H54 (cell line): ENCODE results near the gene GKN1.

ENCODE experiments used
- DNase-seq: peaks from one replicate; pipeline ENCODE4 v3.0.0; 2011; ENCODE audit warnings: low spot score, mixed read lengths; ENCODE audit not compliant: insufficient read length
- FAIRE-seq: peaks from 3 replicates; lab custom pipeline; 2011; peaks lifted over from hg19 to GRCh38; lab: Jason Lieb, UNC
- POLR2A ChIP-seq: IDR thresholded peaks from 2 replicates; pipeline ENCODE4 v1.6.1; 2011; ENCODE audit warnings: low read depth, mild to moderate bottlenecking, low read length

The GKN1 gene

DNA sequence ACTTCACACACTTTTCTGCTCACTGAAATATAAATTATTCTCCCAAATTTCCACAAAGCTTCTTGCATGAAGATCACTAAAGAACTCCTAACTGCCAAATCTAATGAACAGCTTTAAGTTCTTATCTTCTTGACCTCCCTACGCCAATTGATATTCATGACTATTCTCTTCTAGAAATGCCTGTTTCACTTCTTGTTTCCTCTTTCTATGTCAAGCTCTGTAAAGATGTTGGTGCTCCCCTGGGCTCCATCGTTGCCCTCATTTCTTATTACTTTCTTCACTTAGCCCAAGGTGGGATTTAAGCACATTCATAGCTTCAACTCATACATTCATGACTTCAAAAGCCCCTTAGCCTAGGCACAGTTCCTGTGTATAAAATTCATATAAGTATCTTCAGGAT is 29.3 kb downstream of the GKN1 start:
- FAIRE-seq, result no peak

DNA sequence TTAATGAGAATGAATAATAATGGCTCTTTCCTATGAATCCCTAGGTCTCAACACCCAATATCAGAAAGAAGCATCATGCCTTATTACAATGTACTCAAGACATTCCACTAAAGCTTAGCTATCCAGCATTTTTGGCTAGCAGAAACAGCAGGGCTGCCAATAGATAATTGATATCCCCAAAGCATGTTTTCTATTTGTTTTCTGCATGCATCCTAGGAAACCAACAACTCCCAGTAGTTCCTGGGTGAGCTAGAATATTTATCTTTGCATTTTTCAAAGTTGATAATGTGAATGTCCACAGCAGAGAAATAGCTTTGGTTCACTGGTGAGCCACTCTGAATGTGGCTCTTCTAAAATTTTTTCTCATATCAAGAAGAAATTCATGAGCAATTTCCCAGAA is 32.7 kb downstream of the GKN1 start:
- TF ChIP-seq POLR2A, result no peak
- DNase-seq (no peak), FAIRE-seq (no peak)

More for the DNA sequence above, 29.3 kb downstream of the GKN1 start:
- TF ChIP-seq POLR2A, result no peak
- no peak for DNase-seq

DNA sequence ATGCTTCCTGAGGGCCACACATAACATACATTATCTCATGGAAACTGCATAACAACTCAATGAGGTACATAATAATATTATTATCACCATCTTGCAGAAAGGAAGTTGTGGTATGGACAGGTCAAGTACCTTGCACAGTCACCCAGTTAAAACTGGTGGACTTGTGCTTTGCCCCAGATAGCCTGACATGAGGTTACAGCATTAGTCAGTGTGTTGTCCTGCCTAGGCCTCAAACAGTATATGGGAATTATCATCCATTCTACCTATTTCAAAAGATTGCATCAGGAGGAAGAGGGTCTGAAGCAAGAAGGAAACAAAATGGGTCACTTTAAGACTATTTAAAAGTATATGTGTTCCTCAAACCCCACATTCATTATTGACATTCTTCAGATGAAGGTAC is 33.2 kb downstream of the GKN1 start:
- no peak for TF ChIP-seq POLR2A
- FAIRE-seq (no peak), DNase-seq (no peak)

DNA sequence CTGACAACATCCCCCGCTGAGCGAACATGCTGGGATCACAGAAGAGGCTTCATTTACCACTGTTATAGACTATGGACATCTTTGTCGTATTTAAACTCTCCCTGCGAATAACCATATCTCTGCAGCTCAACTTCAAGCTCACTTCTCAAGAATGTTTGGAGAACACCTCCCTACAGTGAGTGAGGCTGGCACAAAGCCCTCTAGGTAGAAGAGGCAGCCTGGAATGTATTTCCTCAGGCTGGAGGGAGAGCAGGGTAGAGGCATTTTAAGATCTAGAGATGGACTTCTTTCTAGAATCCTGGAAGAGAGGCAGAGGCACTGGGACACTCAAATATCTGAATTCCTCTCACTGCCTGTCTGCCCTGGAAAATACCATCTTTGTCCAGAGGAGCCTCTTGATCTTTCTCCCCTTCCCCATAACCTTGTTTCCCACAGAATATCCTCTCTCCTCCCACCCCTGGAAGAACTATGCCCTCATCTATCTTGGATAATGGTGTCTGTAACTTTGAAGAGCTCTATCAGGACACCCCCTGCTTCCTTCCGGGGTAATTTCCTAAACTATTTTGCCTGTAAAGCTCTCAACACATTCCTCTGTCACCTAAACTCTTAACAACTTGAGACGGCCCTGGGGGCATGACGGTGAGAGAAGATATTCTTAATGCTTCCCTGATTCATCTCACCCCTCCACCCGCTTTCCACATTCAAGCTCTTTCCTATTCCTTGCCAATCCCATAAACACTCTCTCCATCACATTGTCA is 36.2 kb downstream of the GKN1 start:
- DNase-seq, result no peak
- TF ChIP-seq POLR2A, result no peak
- FAIRE-seq, result no peak

DNA sequence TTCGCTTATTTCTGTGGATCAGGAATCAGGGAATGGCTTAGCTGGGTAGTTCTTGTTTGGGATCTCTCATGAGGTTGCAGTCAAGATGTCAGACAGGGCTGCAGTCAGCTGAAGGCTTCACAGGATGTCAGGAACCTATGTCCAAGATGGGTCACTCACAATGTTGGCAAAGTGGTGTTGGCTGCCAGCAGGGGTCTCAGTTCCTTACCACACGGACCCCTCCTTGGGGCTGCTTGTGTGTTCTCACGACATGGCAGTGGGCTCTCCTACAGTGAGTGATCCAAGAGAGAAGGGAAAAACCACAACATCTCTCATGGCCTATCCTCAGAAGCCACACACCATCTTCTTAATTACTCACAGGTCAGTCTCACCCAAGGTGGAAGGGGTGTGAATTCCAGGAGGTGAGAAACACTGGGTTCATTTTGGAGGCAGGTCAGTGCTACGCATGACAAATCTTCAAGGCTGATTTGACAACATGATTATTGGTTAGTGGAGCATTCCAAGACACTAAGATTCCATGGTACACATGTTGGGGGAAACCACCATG is 37.2 kb downstream of the GKN1 start:
- no peak for DNase-seq
- no peak for TF ChIP-seq POLR2A
- no peak for FAIRE-seq

DNA sequence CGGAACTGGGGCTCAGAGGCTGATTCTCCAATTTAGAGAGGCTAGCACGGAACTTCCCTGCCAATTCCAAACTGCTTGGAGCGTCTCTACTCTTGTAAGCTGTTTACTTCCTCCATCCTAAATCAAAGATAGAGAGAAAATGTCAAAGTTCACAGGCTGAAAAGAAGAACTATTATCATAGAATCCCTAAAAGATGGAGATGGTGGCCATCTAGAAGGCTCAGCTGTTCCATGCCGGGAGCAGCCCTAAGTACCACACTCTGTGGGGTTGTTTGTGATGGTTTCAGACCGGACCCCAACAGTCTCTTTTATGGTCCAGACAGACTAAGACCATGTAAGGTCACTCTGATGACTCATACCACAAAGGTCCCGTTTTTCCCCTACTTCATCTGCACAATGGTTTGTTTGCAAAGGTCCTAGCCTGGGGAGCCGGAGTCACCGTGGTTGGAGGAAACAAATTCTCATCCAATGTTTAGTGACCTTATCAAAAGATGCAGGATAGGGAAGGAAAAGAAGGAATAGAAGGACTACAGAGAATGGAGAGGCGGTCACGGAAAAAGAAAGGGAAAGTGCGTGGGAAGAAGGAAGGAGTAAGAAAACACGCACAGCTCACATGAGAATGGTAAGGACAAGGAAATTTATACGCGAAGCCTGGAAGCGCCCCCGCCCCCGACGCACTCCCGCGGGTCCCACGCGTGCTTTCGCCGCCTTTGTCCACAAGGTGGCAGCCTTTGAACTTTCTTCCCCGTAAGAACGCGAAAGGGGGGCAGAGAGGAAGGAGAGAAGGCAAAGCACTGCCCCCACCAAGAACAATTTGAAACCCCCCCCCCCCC is 38.1 kb downstream of the GKN1 start:
- TF ChIP-seq POLR2A, result no peak
- FAIRE-seq (no peak), DNase-seq (peak; percentile 37)

DNA sequence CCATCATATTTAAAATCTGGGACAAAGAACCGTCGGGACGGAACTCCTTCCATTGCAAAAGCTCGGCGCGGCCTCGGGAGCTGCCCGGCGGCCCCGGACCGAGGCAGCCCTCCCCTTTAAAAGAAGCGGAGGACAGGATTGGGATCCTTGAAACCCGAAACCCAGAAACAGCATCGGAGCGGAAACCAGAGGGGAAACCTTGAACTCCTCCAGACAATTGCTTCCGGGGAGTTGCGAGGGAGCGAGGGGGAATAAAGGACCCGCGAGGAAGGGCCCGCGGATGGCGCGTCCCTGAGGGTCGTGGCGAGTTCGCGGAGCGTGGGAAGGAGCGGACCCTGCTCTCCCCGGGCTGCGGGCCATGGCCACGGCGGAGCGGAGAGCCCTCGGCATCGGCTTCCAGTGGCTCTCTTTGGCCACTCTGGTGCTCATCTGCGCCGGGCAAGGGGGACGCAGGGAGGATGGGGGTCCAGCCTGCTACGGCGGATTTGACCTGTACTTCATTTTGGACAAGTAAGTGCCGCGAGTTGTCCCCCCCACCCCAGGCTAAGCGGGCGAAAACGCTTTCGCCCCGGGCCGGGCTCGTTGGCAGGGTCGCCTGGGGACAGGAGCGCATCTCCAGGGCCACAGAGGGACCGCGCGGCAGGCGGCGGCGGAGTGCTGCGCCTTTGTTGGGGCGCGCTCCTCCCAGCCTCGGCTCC is 38.9 kb downstream of the GKN1 start, which contains the start of gene ANTXR1:
Gene ANTXR1 (plus strand): TSS at position 38 of the 698 bp plus-strand sequence. CDS start 321 bp downstream, at position 359.
- FAIRE-seq, result no peak
- peak; percentile 60 for TF ChIP-seq POLR2A
- peak; percentile 67 for DNase-seq

DNA sequence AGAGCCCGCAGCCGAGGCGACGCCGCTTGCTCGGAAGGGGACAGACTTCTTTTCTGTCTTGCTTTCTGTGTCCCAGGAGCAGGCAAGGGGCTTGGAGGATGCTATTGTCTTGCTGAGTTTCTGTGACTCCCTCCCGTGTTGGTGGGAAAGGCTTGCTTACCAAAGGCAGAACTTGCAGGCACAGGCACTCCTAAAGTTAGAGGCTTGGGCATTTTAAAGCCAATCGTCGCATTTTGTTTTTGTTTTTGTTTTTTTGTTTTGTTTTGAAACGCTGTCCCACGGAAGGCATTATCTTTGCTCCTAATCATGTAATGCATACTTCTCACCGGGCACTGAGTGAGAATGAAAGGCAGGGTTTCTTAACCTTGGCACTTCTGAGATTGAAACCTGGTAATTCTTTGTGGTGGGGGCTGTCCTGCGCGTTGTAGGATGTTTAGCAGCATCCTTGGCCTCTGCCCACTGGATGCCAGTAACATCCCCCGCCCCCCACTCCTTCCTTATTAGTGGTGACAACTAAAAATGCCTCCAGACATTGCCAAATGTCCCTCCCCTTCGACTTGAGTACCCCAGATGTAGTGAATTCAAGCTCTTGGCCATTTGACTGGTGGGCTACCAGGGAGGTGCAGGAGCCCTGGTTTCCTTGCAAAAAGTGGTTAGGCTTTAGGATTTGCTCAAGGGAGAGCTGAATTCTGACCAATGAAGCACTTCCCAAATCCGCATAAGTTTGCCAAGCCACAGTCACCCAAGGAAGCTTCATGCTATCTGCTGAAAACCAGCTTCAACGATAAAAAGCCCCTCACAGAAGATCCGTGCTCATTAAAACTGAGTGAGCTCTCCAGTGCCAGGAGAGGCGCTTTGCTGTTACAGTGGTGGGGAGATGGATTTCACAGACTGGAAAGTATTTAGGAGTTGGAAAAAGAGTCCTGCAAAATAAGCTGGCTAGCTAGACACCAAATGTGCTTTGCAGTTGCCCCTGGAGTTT is 39.7 kb downstream of the GKN1 start:
- TF ChIP-seq POLR2A, result no peak
- FAIRE-seq (no peak), DNase-seq (no peak)

DNA sequence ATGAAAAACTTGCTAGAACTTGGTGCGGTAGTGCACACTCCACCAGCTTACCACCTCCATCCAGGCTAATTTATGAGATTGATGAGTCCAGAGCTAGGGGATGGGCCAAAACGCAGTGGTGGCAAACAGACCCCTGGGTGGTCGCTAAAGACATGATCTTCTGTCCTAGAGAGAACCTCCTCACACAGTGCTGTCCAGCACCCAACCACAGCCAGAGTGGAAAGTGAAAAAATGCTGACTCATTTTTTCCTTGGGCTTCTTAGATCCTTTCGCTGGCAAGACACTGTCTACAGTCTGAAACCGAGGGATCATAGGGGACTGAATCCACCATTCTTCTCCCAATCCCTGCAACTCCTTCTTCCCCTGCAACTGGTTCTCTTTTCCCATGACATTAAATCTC is 42.6 kb downstream of the GKN1 start:
- no peak for DNase-seq
- FAIRE-seq, result peak; percentile 60
- no peak for TF ChIP-seq POLR2A

DNA sequence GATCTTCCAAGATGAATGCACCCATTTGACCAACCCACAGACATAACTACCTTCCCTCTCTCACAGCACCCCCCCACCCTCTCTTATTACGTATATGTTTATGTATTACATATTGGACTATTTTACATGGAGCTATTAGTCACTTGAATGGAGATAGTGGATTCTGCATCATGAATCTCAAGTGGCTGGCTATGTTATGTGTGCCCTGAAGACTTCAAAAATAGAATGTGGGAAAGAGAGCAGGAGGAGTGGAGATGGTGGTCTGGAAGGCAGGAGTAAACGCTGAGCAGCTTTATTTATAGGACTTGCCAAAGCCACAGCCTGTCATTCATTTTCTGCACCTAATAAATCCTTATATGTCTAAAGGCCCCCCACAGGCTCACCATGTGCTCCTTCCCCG is 43.4 kb downstream of the GKN1 start:
- DNase-seq (no peak), FAIRE-seq (no peak)
- TF ChIP-seq POLR2A, result no peak

DNA sequence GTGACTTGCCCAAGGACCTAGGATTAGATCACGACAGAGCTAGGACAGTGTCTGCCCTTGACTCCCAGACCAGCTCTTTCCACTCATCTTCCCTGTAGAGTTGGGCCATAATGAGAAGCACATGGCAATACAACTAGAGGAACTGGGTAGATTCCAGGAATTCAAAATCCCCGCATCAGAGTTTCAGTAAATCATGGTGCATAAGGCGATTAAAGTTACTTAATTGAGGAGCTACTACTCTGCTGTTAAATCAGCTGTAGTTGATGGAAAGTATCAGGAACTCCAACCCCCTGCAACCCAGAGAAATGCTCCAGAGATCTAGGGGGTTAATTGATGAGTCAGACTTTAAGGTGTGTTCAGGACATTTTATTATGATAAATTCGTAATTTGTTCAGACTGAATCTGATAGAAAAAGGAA is 44.3 kb downstream of the GKN1 start:
- FAIRE-seq (no peak), DNase-seq (no peak)
- TF ChIP-seq POLR2A, result no peak

DNA sequence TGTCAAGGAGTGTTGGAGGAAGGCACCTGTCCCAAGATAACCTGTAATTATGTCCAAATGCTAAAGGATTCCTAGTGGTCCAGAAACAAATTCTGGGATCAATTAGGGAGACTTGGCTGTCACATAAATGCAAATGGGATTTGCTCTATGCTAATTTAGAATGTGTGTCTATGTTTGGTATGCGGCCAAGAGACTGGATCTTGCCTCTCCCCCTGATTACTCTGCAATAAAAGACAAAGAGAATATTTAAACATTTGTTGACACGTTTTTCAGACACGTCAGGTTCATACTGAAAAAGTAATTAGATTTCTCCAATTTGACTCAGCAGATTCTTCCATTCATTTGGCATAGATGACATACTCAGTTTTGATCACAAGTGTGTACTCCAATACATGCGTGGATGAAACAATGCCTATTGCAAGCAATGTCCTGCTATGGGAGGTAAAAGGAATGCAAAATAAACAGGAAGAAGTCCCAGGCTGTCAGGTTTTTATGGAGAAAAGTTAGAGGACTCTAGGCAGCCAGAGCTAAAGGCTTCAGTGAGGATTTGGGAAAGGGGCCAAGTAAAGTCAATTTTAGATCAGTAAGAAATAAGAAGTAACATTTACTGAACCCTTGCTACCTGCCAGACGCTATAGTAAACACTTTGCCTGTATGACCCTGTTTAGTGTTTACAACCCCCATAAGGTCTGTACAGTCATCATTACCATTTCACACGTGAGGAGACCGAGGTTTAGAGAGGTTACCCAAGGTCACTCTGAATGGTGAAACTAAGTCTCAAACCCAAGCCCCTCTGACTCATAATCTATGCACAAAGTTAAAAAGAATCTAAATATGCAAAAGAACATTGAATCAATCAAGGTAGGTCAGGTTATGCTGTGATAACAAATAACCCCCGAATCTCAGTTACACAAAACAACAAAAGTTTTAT is 46.3 kb downstream of the GKN1 start:
- DNase-seq (no peak), FAIRE-seq (no peak)
- no peak for TF ChIP-seq POLR2A
